OCI-LY3 (cell line): ENCODE data around the gene ASL.
"Not testable (repeated sequence)": the region's sequence is repeated elsewhere in the genome, so short reads cannot be mapped to it uniquely, and the experiment has no call there.

Source experiments
- H2AFZ ChIP-seq: fragments of 200-600, 300-600 bp; shearing (Covaris generic); 2 replicates; pipeline ENCODE4 v1.6.0; 2014; ENCODE audit warnings: antibody characterized with exemption, low read depth, low read length
- H3K27ac ChIP-seq: fragments of 200-600, 300-600 bp; sonication (generic); 2 replicates; pipeline ENCODE4 v1.5.1; 2014; ENCODE audit warnings: mild to moderate bottlenecking, low read length, moderate library complexity, mixed read lengths
- H3K27me3 ChIP-seq: fragments of 200-600, 300-600 bp; sonication (generic); 2 replicates; pipeline ENCODE4 v1.6.1; 2014; ENCODE audit warnings: low read depth, low read length, mixed read lengths
- H3K36me3 ChIP-seq: fragments of 200-600, 300-600 bp; sonication (generic); replicated peaks from 2 replicates; pipeline ENCODE3; 2014; ENCODE audit warnings: low read depth, low read length, mixed read lengths
- H3K4me1 ChIP-seq: fragments of 300-600, 200-600 bp; sonication (generic); 2 replicates; pipeline ENCODE4 v1.6.1; 2014; ENCODE audit warnings: low read length, mixed read lengths
- H3K4me2 ChIP-seq: fragments of 200-600, 300-600 bp; sonication (generic); 2 replicates; pipeline ENCODE4 v1.6.1; 2014; ENCODE audit warnings: low read length, mixed read lengths
- H3K4me3 ChIP-seq: fragments of 300-600, 200-600 bp; sonication (generic); 2 replicates; pipeline ENCODE4 v1.5.1; 2014; ENCODE audit warnings: antibody characterized with exemption, mild to moderate bottlenecking, low read length, moderate library complexity
- H3K79me2 ChIP-seq: fragments of 300-600, 200-600 bp; shearing (Covaris generic); 2 replicates; pipeline ENCODE4 v1.6.1; 2014; ENCODE audit warnings: mild to moderate bottlenecking, low read length, mixed read lengths
- H3K9ac ChIP-seq: fragments of 300-600, 200-600 bp; shearing (Covaris generic); 2 replicates; pipeline ENCODE4 v1.6.0; 2014; ENCODE audit warnings: mild to moderate bottlenecking, low read length, moderate library complexity
- H3K9me3 ChIP-seq: fragments of 200-600, 300-600 bp; shearing (Covaris generic); 2 replicates; pipeline ENCODE4 v1.6.1; 2014; ENCODE audit warnings: low read length, mixed read lengths; ENCODE audit not compliant: insufficient read depth
- H4K20me1 ChIP-seq: fragments of 200-600, 300-600 bp; sonication (generic); 2 replicates; pipeline ENCODE4 v1.6.1; 2016; ENCODE audit warnings: low read length, mixed read lengths; ENCODE audit not compliant: insufficient read depth
- CTCF ChIP-seq: fragments of 200-600, 300-600 bp; sonication (generic); IDR thresholded peaks from 2 replicates; pipeline ENCODE4 v1.5.1; 2014; ENCODE audit warnings: antibody characterized with exemption, low read length, low read depth
- EZH2phosphoT487 ChIP-seq: fragments of 200-600 bp; shearing (Covaris generic); IDR thresholded peaks from 2 replicates; pipeline ENCODE4 v1.6.1; 2018; ENCODE audit warnings: antibody characterized with exemption, mixed run types, low read depth

The ASL gene

GRCh38 chr7:66118603-66119002 is 43.0 kb downstream of the ASL start:
- Histone ChIP-seq H2AFZ (no peak overlapping the region), H4K20me1 (peaks cover 37% of the 10 kb centered on the region), H3K36me3 (no peaks in the 10 kb centered on the region), H3K27me3 (no peaks in the 10 kb centered on the region), H3K27ac (no peak overlapping the region), H3K79me2 (peaks cover 91% of the 10 kb centered on the region), H3K9me3 (no peaks in the 10 kb centered on the region), H3K4me2 (no peak overlapping the region), H3K4me3 (no peak overlapping the region), H3K4me1 (peaks cover 11% of the 10 kb centered on the region), H3K9ac (no peak overlapping the region)
- no peak for TF ChIP-seq CTCF
- TF ChIP-seq EZH2phosphoT487, result no peak

GRCh38 chr7:66119245-66119850 is 43.7 kb downstream of the ASL start:
- Histone ChIP-seq H3K79me2 (peaks cover 98% of the 10 kb centered on the region), H2AFZ (no peak overlapping the region), H4K20me1 (peaks cover 38% of the 10 kb centered on the region), H3K27me3 (no peaks in the 10 kb centered on the region), H3K4me3 (no peak overlapping the region), H3K4me2 (no peak overlapping the region), H3K4me1 (peaks cover 11% of the 10 kb centered on the region), H3K9ac (no peak overlapping the region), H3K27ac (no peak overlapping the region), H3K9me3 (no peaks in the 10 kb centered on the region), H3K36me3 (no peaks in the 10 kb centered on the region)
- TF ChIP-seq EZH2phosphoT487 (no peak), CTCF (no peak)

- no peak overlapping the region for H3K4me3 ChIP-seq
- H3K9me3 ChIP-seq, result no peaks in the 10 kb centered on the region
- peaks cover 6% of the 10 kb centered on the region for H3K36me3 ChIP-seq
- no peak overlapping the region for H2AFZ ChIP-seq
- peaks cover 99% of the 10 kb centered on the region for H3K79me2 ChIP-seq
- no peaks in the 10 kb centered on the region for H3K27me3 ChIP-seq
- no peak overlapping the region for H3K27ac ChIP-seq
- no peak overlapping the region for H3K9ac ChIP-seq
- no peaks in the 10 kb centered on the region for H3K4me1 ChIP-seq
- no peak overlapping the region for H3K4me2 ChIP-seq
- no peak for TF ChIP-seq CTCF
- TF ChIP-seq EZH2phosphoT487, result no peak
- peaks cover 58% of the 10 kb centered on the region for H4K20me1 ChIP-seq
These were observed 47.5 kb downstream of the ASL start for GRCh38 chr7:66123175-66123528.

- peaks cover 46% of the 10 kb centered on the region for H4K20me1 ChIP-seq
These were observed 48.9 kb downstream of the ASL start for GRCh38 chr7:66124569-66124861.

More at GRCh38 chr7:66124569-66124861, 48.9 kb downstream of the ASL start:
- H3K27ac ChIP-seq, H3K4me2 ChIP-seq, H3K9me3 ChIP-seq, H2AFZ ChIP-seq, H3K4me1 ChIP-seq, H3K4me3 ChIP-seq, H3K27me3 ChIP-seq, H3K9ac ChIP-seq, H3K36me3 ChIP-seq: not testable (repeated sequence)
- H3K79me2 ChIP-seq, result peaks cover 99% of the 10 kb centered on the region
